IPS-15b (cell line): ENCODE results near the gene MPV17L2.
A peak's percentile ranks its signal among the peaks of the same experiment; 100 is the strongest.

Experiments used
- H3K27me3 ChIP-seq: one replicate; pipeline ENCODE4 v1.6.1; 2013; ENCODE audit warnings: low read length; ENCODE audit not compliant: control insufficient read depth, insufficient read depth
- H3K36me3 ChIP-seq: one replicate; pipeline ENCODE4 v1.6.1; 2013; ENCODE audit warnings: low read length; ENCODE audit not compliant: control insufficient read depth, insufficient read depth
- H3K4me1 ChIP-seq: one replicate; pipeline ENCODE4 v1.6.1; 2013; ENCODE audit warnings: mild to moderate bottlenecking, low read length; ENCODE audit not compliant: control insufficient read depth, insufficient read depth
- H3K4me3 ChIP-seq: one replicate; pipeline ENCODE4 v1.5.1; 2013; ENCODE audit warnings: low read depth, low read length
- H3K9ac ChIP-seq: one replicate; pipeline ENCODE4 v1.6.1; 2013; ENCODE audit warnings: low read depth, mild to moderate bottlenecking, low read length
- H3K9me3 ChIP-seq: one replicate; pipeline ENCODE4 v1.6.1; 2013; ENCODE audit warnings: mild to moderate bottlenecking, low read length; ENCODE audit not compliant: control insufficient read depth, insufficient read depth

MPV17L2 gene

DNA sequence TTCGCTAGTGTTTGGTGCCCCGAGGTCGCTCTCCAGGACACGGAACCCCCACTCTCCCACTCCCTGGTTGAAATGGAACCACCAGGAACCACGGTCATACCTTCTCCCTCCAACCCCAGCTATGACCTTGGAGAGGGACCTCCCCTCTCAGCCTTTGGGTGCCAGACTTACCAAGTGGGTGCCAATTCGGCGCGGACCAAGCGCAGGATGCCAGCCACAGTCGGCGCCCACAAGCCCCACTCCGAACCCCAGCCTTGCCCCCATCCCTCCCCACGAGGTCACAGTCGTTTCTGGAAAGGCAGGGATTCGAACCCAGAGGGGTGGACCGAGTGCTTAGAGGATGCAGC is 32.3 kb downstream of the MPV17L2 start:
- no peaks in the 10 kb centered on the region for H3K9me3 ChIP-seq
- peaks cover 18% of the 10 kb centered on the region for H3K27me3 ChIP-seq
- no peaks in the 10 kb centered on the region for H3K36me3 ChIP-seq
- H3K9ac ChIP-seq: no peak overlapping the region
- H3K4me1 ChIP-seq: peaks cover 4% of the 10 kb centered on the region
- H3K4me3 ChIP-seq: peak overlapping the region; percentile 62

DNA sequence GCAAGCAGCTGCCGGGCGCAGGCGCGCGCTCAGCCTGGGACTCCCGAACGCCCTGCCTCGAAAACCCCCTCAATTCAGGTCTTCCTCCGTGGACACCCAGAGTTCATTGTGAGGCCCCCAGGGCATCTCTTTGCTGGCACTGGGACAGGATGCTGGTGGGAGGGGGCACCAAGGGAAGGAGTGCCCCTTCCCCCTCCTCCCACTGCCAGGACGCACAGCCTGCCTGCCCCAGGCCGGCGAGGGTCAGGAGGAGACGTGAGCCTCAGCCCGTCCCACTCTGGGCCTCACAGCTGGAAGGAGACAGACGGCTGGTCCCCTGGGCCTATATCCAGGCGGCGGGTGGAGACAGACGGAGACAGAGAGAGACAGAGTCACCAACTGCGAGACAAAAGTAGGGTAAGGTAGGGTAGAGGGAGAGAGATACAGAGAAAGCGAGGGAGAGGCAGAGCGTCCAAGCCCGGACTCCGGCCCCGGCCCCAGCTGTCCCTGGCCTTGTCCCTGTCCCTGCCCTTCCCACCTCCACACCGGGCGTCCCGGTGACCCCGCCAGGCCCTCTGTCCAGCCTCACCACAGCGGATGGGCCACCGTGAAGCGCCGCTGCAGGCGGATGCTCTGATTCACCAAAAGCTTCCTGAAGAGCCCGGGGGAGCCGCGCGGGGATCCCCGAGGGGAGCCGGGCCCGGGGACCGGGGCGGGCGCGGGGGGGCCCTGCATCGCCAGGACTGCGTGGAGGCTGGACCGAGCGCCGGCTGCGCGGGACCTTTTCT is 32.9 kb downstream of the MPV17L2 start, which contains the start of gene PDE4C:
Gene PDE4C, minus strand, starts transcription at position 737 of the 767 bp plus-strand sequence. Its CDS starts 23 bp downstream, at position 714.
- no peak within 1 kb of the TSS for H3K9ac ChIP-seq
- H3K36me3 ChIP-seq: no peaks in the 10 kb centered on the region
- no peaks in the 10 kb centered on the region for H3K9me3 ChIP-seq
- H3K4me1 ChIP-seq: peaks cover 9% of the 10 kb centered on the region
- peaks cover 18% of the 10 kb centered on the region for H3K27me3 ChIP-seq
- peak within 1 kb of the TSS; percentile 62 for H3K4me3 ChIP-seq

DNA sequence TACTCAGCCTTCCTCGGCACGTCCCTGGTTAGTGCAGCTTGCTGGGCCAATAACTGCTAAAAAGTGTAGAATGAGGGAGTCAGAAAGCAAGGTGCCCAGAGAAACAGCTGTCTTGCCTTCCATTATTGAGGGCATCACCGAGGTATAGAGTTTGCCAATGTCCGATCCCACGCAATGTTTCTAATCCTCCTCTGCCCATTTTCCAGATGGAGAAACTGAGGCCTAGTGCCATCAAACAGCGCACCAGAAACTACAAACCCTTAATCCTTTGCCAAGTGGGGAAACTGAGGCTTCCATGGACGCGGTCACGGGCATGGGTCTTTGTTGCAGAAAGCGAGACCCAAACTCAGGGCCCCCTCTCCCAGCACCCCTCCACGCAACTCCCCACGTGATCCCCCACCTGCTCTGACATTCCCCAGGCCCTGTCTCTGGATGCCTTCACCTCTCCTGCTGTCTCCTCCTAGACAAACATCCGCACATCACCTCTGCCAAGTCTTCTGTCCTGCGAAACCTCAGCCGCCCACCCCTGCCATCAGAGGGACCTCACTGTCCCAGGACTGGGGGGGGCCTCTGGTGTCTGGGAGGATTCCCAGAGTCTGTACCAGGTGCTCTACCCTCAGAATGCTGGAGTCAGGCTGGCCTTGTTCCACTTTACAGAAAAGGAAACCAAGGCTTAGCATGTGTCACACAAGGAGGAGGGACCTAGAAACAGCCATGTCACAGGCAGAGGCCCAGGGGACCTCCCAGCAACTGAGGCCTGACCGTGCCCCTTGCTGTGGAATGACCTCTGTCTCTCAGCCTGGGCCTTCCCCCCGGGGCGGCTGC is 34.1 kb downstream of the MPV17L2 start:
- no peak overlapping the region for H3K9ac ChIP-seq
- H3K4me1 ChIP-seq: peaks cover 10% of the 10 kb centered on the region
- peaks cover 18% of the 10 kb centered on the region for H3K27me3 ChIP-seq
- H3K9me3 ChIP-seq: no peaks in the 10 kb centered on the region
- H3K36me3 ChIP-seq: no peaks in the 10 kb centered on the region
- H3K4me3 ChIP-seq: no peak overlapping the region

DNA sequence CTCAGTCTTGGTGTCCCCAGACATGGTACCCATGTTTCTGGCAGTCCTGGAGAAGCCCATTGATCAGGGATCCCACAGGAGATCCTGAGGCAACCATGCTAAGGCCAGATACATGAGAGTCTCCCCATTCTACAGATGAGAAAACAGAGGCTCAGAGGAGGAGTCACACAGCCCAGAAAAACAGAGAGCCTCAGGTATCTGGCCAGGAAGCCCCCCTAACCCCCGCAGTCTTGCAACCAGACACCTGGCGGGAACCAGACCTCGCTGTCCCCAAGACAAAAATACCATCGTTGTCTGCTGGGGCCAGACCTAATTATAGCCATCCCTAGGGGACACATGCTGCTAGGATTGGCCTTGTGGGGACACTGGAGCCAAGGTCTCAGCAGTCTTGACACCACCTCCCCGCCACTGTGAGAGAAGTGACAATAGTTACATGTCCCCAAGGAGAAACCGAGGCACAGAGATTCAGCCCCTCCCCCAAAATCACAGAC is 34.8 kb downstream of the MPV17L2 start:
- H3K9ac ChIP-seq: no peak overlapping the region
- peaks cover 14% of the 10 kb centered on the region for H3K4me1 ChIP-seq

DNA sequence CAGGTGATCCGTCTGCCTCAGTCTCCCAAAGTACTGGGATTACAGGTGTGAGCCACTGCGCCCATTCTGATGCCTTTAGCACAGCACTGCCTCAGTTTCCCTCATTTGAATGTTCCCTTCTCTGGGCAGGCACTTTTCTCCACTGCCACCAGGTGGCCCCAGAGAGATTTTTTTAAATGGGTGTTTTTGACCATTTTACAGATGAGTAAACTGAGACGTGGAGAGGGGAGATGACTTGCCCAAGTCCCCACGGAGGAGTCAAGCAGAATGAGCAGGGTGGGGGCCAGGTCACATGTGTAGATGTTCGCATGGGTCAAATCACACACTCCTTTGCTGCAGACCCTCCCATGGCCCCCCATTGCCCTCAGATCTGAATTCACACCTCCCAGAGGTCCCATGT is 36.5 kb downstream of the MPV17L2 start:
- Histone ChIP-seq H3K36me3 (no peaks in the 10 kb centered on the region), H3K4me1 (peaks cover 14% of the 10 kb centered on the region), H3K9ac (no peak overlapping the region), H3K4me3 (no peak overlapping the region), H3K9me3 (no peaks in the 10 kb centered on the region), H3K27me3 (peaks cover 18% of the 10 kb centered on the region)

More for the DNA sequence above, 34.8 kb downstream of the MPV17L2 start:
- Histone ChIP-seq H3K4me3 (no peak overlapping the region), H3K9me3 (no peaks in the 10 kb centered on the region), H3K27me3 (peaks cover 18% of the 10 kb centered on the region), H3K36me3 (no peaks in the 10 kb centered on the region)

DNA sequence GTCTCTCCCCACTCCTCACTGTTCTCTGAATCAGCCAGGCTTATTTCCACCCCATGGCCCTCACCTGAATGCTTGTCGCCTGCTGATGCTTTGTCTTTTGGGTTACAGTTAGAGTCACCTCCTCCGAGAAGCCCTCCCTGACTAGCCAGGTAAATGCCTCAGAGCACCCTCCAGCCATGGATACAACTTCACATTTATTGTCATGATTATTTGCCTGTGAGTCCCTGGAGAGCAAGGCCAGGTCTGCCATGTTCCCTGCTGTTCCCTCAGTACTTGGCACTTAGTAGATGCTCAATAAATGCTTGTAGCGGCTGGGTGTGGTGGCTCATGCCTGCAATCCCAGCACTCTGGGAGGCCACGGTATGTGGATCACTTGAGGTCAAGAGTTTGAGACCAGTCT is 36.9 kb downstream of the MPV17L2 start:
- H3K4me1 ChIP-seq: peaks cover 14% of the 10 kb centered on the region
- H3K9me3 ChIP-seq: no peaks in the 10 kb centered on the region
- peaks cover 18% of the 10 kb centered on the region for H3K27me3 ChIP-seq
- no peak overlapping the region for H3K9ac ChIP-seq
- H3K36me3 ChIP-seq: no peaks in the 10 kb centered on the region
- H3K4me3 ChIP-seq: no peak overlapping the region

DNA sequence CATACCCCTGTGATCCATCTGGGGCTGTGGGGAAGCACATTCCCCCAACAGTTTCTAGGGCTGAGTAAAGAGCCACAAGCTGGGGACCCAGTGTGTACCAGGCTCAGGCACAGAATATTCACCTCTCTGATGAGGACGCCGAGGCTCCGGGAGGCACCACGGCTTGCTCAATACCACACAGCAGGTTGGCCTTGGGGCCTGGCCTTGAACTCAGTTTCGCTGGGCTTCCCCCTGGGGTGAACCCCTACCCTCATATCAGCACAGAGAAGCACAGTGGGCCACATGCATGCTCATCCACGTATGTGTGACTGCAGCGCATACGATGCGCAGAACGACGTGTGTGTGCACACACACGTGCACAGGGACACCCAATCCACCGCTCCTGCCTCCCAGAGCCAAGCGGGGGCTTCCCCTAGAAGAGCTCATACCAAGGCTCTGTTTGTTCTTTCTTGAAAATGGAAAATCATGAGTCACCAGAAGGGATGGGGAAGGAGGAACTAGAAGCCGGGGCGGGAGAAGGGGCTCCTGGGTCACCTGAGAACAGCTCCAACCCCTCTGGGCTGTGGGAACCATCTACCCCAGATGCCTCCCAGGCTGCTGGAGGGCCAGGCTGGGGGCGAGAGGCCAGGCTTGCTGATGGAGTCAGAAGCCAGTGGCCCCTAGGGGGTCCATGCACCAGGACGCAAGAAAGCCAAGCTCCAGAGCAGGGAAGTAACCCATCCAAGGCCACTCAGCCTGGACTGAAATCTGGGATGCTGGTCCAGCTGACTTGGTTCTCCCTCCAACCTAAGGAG is 38.1 kb downstream of the MPV17L2 start:
- Histone ChIP-seq H3K27me3 (peaks cover 7% of the 10 kb centered on the region), H3K9me3 (no peaks in the 10 kb centered on the region), H3K36me3 (no peaks in the 10 kb centered on the region), H3K4me1 (peaks cover 12% of the 10 kb centered on the region), H3K9ac (no peak overlapping the region), H3K4me3 (peak overlapping the region; percentile 1)

DNA sequence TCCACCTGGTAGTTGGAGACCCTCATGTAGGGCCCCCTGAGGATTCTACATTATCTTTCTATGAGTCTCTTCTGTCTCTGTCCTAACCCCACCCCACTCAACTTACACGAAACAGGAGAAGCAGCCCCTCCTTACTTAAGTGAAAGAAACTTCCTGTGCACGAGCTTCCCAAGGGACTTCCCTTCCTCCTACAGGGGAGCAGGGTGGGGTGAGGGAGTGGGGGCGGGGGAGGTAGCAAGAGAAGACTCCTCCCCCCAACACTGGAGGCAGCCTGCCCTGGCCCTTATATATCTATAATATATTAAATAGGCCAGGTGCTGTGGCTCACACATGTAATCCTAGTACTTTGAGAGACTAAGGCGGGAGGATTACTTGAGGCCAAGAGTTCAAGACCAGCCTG is 38.8 kb downstream of the MPV17L2 start:
- H3K9ac ChIP-seq: no peak overlapping the region
- peak overlapping the region; percentile 86 for H3K4me3 ChIP-seq
- no peaks in the 10 kb centered on the region for H3K9me3 ChIP-seq
- peaks cover 4% of the 10 kb centered on the region for H3K27me3 ChIP-seq
- no peaks in the 10 kb centered on the region for H3K36me3 ChIP-seq
- H3K4me1 ChIP-seq: peaks cover 12% of the 10 kb centered on the region

DNA sequence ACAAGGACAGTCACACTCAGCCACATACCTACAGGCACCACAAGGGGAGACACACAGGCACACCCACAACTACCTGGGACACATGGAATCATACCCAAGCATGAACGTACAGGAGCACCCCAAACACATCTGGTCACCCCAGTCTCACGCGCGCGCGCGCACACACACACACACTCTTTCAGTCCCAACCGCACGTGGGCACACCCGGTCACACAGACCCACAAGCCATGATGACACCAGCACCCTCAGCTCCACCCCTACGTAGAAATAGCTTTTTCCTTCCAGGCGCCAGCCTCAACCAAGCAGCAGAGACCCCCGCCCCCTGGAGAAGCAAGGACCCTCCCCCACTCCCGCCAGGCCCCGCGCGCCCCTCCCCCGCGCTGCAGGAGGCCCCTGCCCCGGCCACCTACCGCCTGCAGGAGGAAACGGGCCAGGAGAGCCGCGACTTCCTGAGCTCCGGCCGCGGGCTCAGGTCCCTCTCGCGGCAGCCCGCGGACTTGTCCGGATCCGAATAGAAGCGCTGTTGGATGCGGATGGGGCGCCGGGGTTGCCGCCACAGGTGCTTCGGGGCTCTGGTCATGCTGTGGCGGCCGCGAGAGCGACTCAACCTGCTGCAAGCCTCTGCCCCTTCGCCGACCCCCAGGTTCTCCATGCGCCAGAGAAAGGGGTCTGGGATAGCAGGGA is 39.7 kb downstream of the MPV17L2 start:
- H3K36me3 ChIP-seq: no peaks in the 10 kb centered on the region
- peaks cover 12% of the 10 kb centered on the region for H3K4me1 ChIP-seq
- peak overlapping the region; percentile 86 for H3K4me3 ChIP-seq
- H3K9me3 ChIP-seq: no peaks in the 10 kb centered on the region
- peak overlapping the region; percentile 76 for H3K9ac ChIP-seq
- no peaks in the 10 kb centered on the region for H3K27me3 ChIP-seq

DNA sequence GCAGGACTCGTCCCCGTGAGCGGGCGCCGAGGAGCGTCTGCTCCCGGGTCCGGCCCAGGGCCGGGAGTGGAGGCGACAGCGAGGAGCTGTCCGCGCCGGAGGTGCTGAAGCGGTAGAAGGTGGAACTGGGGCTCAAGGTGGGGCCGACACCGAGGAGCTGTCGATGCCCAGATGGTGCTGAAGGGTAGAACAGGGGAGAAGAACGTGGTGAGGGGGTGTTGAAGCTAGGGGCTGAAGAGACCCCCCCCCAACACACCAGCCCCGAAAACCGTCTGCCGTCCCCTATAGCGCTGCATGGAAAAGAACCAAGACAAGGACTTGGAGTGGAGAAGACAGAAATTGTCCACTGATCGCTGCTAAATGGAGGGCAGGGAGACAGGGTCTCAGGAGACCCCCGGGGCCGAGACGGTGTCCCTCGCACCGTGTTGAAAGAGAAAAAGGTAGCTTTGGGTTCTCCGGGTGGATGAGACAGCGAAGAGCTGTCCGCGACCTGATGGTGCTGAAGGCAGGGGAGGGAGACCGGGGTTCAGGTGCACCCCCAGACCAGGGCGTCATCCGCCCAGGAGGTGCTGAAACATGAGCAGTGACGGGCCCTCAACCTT is 40.3 kb downstream of the MPV17L2 start:
- Histone ChIP-seq H3K4me1 (peaks cover 12% of the 10 kb centered on the region), H3K4me3 (peak overlapping the region; percentile 86), H3K9ac (no peak overlapping the region), H3K27me3 (no peaks in the 10 kb centered on the region), H3K36me3 (no peaks in the 10 kb centered on the region), H3K9me3 (no peaks in the 10 kb centered on the region)

DNA sequence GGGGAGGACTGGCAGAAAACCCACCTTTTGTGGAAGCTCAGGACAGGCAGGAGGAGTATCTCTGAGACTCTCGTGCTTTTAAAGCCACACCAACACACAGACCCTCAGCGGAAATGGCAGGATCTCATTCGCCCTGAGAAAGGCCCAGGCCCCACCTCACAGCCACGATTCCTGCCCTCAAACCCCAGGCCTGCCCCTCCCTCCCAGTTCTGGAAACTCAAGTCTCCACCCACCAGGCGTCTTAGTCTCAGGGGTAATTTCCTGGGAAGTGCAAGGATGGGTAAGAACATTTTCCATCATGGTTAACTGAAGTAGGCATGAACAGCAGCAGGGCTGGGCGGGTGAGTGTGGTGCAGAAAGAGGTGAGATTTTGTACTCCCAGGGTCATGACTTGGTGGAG is 41.2 kb downstream of the MPV17L2 start:
- no peaks in the 10 kb centered on the region for H3K36me3 ChIP-seq
- H3K4me1 ChIP-seq: peaks cover 12% of the 10 kb centered on the region
- H3K4me3 ChIP-seq: no peak overlapping the region
- H3K9me3 ChIP-seq: no peaks in the 10 kb centered on the region
- peaks cover 2% of the 10 kb centered on the region for H3K27me3 ChIP-seq
- no peak overlapping the region for H3K9ac ChIP-seq
